ENCODE results near the gene ESRRG. TPM values are rescaled to one million over a fixed set of nuclear protein-coding genes. Genes with fewer than 3 reads are reported as not detected.

Gene ESRRG
- total RNA-seq, 1 experiment from 2014 or later: 0.44 TPM

DNA sequence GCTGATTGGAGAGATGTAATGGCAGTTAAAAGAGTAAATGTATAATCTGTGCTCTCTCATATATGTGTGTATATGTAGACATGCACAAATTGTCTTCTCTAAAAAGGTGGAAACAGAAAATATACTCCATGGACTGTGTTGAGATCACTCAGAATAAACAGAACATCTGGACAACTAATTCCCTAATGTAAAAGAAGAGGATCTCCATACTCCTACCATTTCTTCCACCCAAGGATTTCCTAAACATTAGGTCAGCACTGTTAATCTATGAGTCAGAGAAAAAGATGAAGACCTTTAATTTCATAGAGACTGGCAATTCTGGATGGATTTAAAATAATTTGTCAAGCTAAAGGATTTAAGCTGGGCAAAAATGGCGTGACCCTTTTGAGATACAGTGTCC is 80.1 kb downstream of the ESRRG start:
- Mint-ChIP-seq H3K27ac (no peak overlapping the region), H3K36me3 (ENCODE audit: insufficient read depth in 1 of 3, low read depth in 3 of 3) (no peaks in the 10 kb centered on the region), H3K27me3 (ENCODE audit: low read depth) (no peaks in the 10 kb centered on the region), H3K4me3 (no peak overlapping the region), H3K9me3 (no peaks in the 10 kb centered on the region), H3K4me1 (no peaks in the 10 kb centered on the region)
- H3K4ac ChIP-seq (ENCODE audit: low read depth, low read length): no peak overlapping the region
- no peak overlapping the region for H4K91ac ChIP-seq (ENCODE audit: insufficient read length, low read depth, low read length)
- H2AK5ac ChIP-seq (ENCODE audit: insufficient read length, low read length): no peak overlapping the region
- no peak overlapping the region for H2BK120ac ChIP-seq (ENCODE audit: low read depth, low read length, poor library complexity, severe bottlenecking)
- no peak overlapping the region for H2BK15ac ChIP-seq (ENCODE audit: low read depth, low read length)
- no peak overlapping the region for H2BK12ac ChIP-seq (ENCODE audit: insufficient read length, low read depth, low read length)
- no CpG with 5 or more reads among the region's 1 CpG for WGBS (ENCODE audit: extremely low coverage, insufficient read length, low lambda C conversion rate)
- DNase-seq: no peak
- H4K5ac ChIP-seq (ENCODE audit: insufficient read length, low read depth, low read length): no peak overlapping the region
- H2AFZ ChIP-seq (ENCODE audit: low read length): no peak overlapping the region
- H3K79me1 ChIP-seq (ENCODE audit: insufficient read depth, low read depth, low read length, poor library complexity, severe bottlenecking): no peaks in the 10 kb centered on the region
- TF ChIP-seq CTCF (conservative IDR thresholded peaks at IDR 0.05): no peak
- no peak overlapping the region for H4K8ac ChIP-seq (replicated peaks; ENCODE audit: insufficient read length, low read depth, low read length)
- no peak overlapping the region for H3T11ph ChIP-seq (ENCODE audit: low read length)
- H3K9ac ChIP-seq (ENCODE audit: extremely low read depth, insufficient read length, low read length): no peak overlapping the region
- H3K27me3 ChIP-seq (ENCODE audit: insufficient read depth, low read length): no peaks in the 10 kb centered on the region
- no peak overlapping the region for H3K14ac ChIP-seq (ENCODE audit: insufficient read depth, low read length)
- H4K20me1 ChIP-seq (ENCODE audit: control insufficient read depth, insufficient read depth, insufficient read length): no peaks in the 10 kb centered on the region
- H3K4me2 ChIP-seq (ENCODE audit: insufficient read depth, insufficient read length, low read length): no peak overlapping the region
- no peaks in the 10 kb centered on the region for H3K79me2 ChIP-seq (ENCODE audit: insufficient read depth, low read length)
- H3K9me3 ChIP-seq (ENCODE audit: control insufficient read depth, low read depth, low read length): no peaks in the 10 kb centered on the region
- no peak overlapping the region for H3K27ac ChIP-seq (ENCODE audit: insufficient read length, low read depth, low read length)
- no peak overlapping the region for H3K56ac ChIP-seq (ENCODE audit: insufficient read length, low read depth, low read length)
- H2BK5ac ChIP-seq (ENCODE audit: insufficient read length, low read length): no peak overlapping the region
- no peak overlapping the region for H3K18ac ChIP-seq (ENCODE audit: insufficient read length, low read depth, low read length)
- H2BK20ac ChIP-seq (ENCODE audit: low read depth, low read length, poor library complexity, severe bottlenecking): no peak overlapping the region
- H3K4me1 ChIP-seq (ENCODE audit: insufficient read depth, low read length): no peaks in the 10 kb centered on the region
- no peaks in the 10 kb centered on the region for H3K23me2 ChIP-seq (ENCODE audit: insufficient read length, low read depth, low read length, poor library complexity, severe bottlenecking)
- no peak overlapping the region for H3K23ac ChIP-seq (ENCODE audit: insufficient read length, low read depth, low read length)

Data from H9 (cell line).